ENCODE measurements around the gene COBL. TPM values are rescaled to one million over a fixed set of nuclear protein-coding genes. Genes with fewer than 3 reads are reported as not detected.

The COBL gene
- total and polyA plus RNA-seq, 2 of the 8 experiments (the other 6 are each of a cell fraction or from before 2014, with no cell fraction given) = 13.8 to 40.4 TPM

GRCh38 chr7:51113560-51113959, 203.0 kb downstream of the COBL start (continued):
- TF ChIP-seq CHD7 (IDR thresholded peaks at IDR 0.05; ENCODE audit: insufficient replicate concordance, low read length) (no peak), RAD21 (IDR thresholded peaks at IDR 0.05 in 1 of 2, conservative IDR thresholded peaks at IDR 0.05 in 1 of 2; ENCODE audit: low read depth in 2 of 2, low read length in 2 of 2) (no peak), GTF2F1 (IDR thresholded peaks at IDR 0.05; ENCODE audit: borderline replicate concordance, low read depth, low read length) (no peak), SUZ12 (IDR thresholded peaks at IDR 0.05; ENCODE audit: low read length) (no peak), ASH2L (IDR thresholded peaks at IDR 0.05; ENCODE audit: low read length) (no peak), KDM5A (IDR thresholded peaks at IDR 0.05; ENCODE audit: low read length) (no peak), YY1 (IDR thresholded peaks at IDR 0.05; ENCODE audit: low read depth, low read length) (no peak), EGR1 (IDR thresholded peaks at IDR 0.05; ENCODE audit: borderline replicate concordance, low read depth, low read length) (no peak)
